GM23338 (cell line): ENCODE results near the gene PTGFR. TPM values are rescaled to one million over a fixed set of nuclear protein-coding genes. Genes with fewer than 3 reads are reported as not detected.

Experiments
- ATAC-seq: fragments of 200-7000 bp; cut with Tn5 transposase; 3 replicates; pipeline ENCODE4 v1.9.1; 2020
- DNase-seq: peaks from one replicate; pipeline ENCODE4 v3.0.0-alpha.2; 2015; ENCODE audit warnings: low spot score
- H2AFZ ChIP-seq: fragments of 200-600 bp; sonication (generic); 2 replicates; pipeline ENCODE4 v1.8.0; 2016; ENCODE audit warnings: antibody characterized with exemption, mild to moderate bottlenecking, moderate library complexity
- H3F3A ChIP-seq: fragments of 200-600 bp; sonication (generic); replicated peaks from 2 replicates; pipeline ENCODE4 v1.8.0; 2017; ENCODE audit warnings: antibody characterized with exemption, mixed run types, low read depth
- H3K27ac ChIP-seq: fragments of 200-600 bp; sonication (generic); 2 replicates; pipeline ENCODE4 v1.6.1; 2016; ENCODE audit warnings: low read depth
- H3K27me3 ChIP-seq: fragments of 200-600 bp; sonication (generic); 2 replicates; pipeline ENCODE4 v1.8.0; 2016; ENCODE audit warnings: mild to moderate bottlenecking, mixed run types, moderate library complexity; ENCODE audit not compliant: insufficient read depth
- H3K36me3 ChIP-seq: fragments of 200-600 bp; sonication (generic); 2 replicates; pipeline ENCODE4 v1.8.0; 2016; ENCODE audit warnings: mild to moderate bottlenecking; ENCODE audit not compliant: insufficient read depth
- H3K4me1 ChIP-seq: fragments of 200-600 bp; sonication (generic); 2 replicates; pipeline ENCODE4 v1.8.0; 2016; ENCODE audit warnings: mild to moderate bottlenecking, moderate library complexity; ENCODE audit not compliant: insufficient read depth
- H3K4me2 ChIP-seq: fragments of 200-600 bp; sonication (generic); 2 replicates; pipeline ENCODE4 v1.7.1; 2017; ENCODE audit warnings: mixed run types
- H3K4me3 ChIP-seq: fragments of 200-600 bp; sonication (generic); 2 replicates; pipeline ENCODE4 v1.6.1; 2016; ENCODE audit warnings: mixed run types
- H3K79me2 ChIP-seq: fragments of 200-600 bp; sonication (generic); replicated peaks from 2 replicates; pipeline ENCODE4 v1.8.0; 2017; ENCODE audit warnings: mild to moderate bottlenecking; ENCODE audit not compliant: insufficient read depth
- H3K9me2 ChIP-seq: fragments of 200-600 bp; sonication (generic); 2 replicates; pipeline ENCODE4 v1.8.0; 2017; ENCODE audit not compliant: insufficient read depth
- H4K20me1 ChIP-seq: fragments of 200-600 bp; sonication (generic); replicated peaks from 2 replicates; pipeline ENCODE4 v1.8.0; 2017; ENCODE audit warnings: mild to moderate bottlenecking; ENCODE audit not compliant: insufficient read depth
- H3K27ac Mint-ChIP-seq: 2 replicates; pipeline ENCODE4 v1.8.0; 2020; ENCODE audit warnings: inconsistent platforms, mild to moderate bottlenecking, moderate library complexity, mixed read lengths
- H3K27me3 Mint-ChIP-seq: 3 replicates; pipeline ENCODE4 v1.8.0; 2022; ENCODE audit warnings: low read depth, mild to moderate bottlenecking, moderate library complexity, mixed read lengths, inconsistent platforms; ENCODE audit not compliant: insufficient read depth, poor library complexity
- H3K36me3 Mint-ChIP-seq: 3 replicates; pipeline ENCODE4 v1.8.0; 2021; ENCODE audit warnings: low read depth, mild to moderate bottlenecking, inconsistent platforms, moderate library complexity, mixed read lengths
- H3K4me1 Mint-ChIP-seq: 3 replicates; pipeline ENCODE4 v1.8.0; 2020; ENCODE audit warnings: mild to moderate bottlenecking, inconsistent platforms, mixed read lengths
- H3K4me3 Mint-ChIP-seq: 3 replicates; pipeline ENCODE4 v1.8.0; 2021; ENCODE audit warnings: moderate library complexity, mild to moderate bottlenecking, inconsistent platforms, mixed read lengths
- H3K9me3 Mint-ChIP-seq: 3 replicates; pipeline ENCODE4 v1.8.0; 2020; ENCODE audit warnings: moderate library complexity, mild to moderate bottlenecking, inconsistent platforms, mixed read lengths
- CREB1 ChIP-seq: fragments of 250-450 bp; sonication (Bioruptor Pico); IDR thresholded peaks from 2 replicates; pipeline ENCODE4 v1.5.0; 2020; ENCODE audit warnings: low read depth, mild to moderate bottlenecking, moderate library complexity
- ETS1 ChIP-seq: IDR thresholded peaks from 2 replicates; pipeline ENCODE4 v1.6.1; 2016; ENCODE audit warnings: antibody characterized with exemption
- EZH2 ChIP-seq: fragments of 200-600 bp; sonication (generic); IDR thresholded peaks from one replicate; pipeline ENCODE4 v1.8.0; 2017; ENCODE audit warnings: antibody characterized with exemption, mild to moderate bottlenecking, low read depth; ENCODE audit not compliant: unreplicated experiment
- EZH2phosphoT487 ChIP-seq: fragments of 200-600 bp; sonication (generic); IDR thresholded peaks from one replicate; pipeline ENCODE4 v1.8.1; 2018; ENCODE audit warnings: antibody characterized with exemption; ENCODE audit not compliant: unreplicated experiment
- JUNB ChIP-seq: IDR thresholded peaks from one replicate; pipeline ENCODE4 v1.6.1; 2016; ENCODE audit warnings: antibody characterized with exemption; ENCODE audit not compliant: unreplicated experiment
- NANOG ChIP-seq: IDR thresholded peaks from 2 replicates; pipeline ENCODE4 v1.6.1; 2016; ENCODE audit warnings: antibody characterized with exemption, borderline replicate concordance
- POLR2AphosphoS5 ChIP-seq: IDR thresholded peaks from 2 replicates; pipeline ENCODE4 v1.6.1; 2016; ENCODE audit warnings: antibody characterized with exemption, low read depth
- REST ChIP-seq: IDR thresholded peaks from one replicate; pipeline ENCODE4 v1.6.1; 2018; ENCODE audit warnings: antibody characterized with exemption; ENCODE audit not compliant: unreplicated experiment
- STAT1 ChIP-seq: IDR thresholded peaks from one replicate; pipeline ENCODE4 v1.6.1; 2016; ENCODE audit warnings: antibody characterized with exemption; ENCODE audit not compliant: unreplicated experiment
- ZNF114 ChIP-seq: fragments of 250-450 bp; sonication (Bioruptor Pico); IDR thresholded peaks from 2 replicates; pipeline ENCODE4 v1.5.0; 2020; ENCODE audit warnings: mild to moderate bottlenecking, moderate library complexity
- ZNF331 ChIP-seq: fragments of 250-450 bp; sonication (Bioruptor Pico); IDR thresholded peaks from 2 replicates; pipeline ENCODE4 v1.5.0; 2020; ENCODE audit warnings: low read depth, mild to moderate bottlenecking, moderate library complexity
- polyA plus RNA-seq: library from polyadenylated mRNA; unstranded; fragments of >200 nt; fragmentation: Nextera tagmentation; extraction: Ambion mirVana; gene quantifications from 2 replicates; pipeline ENCODE4 v1.2.1, GENCODE V29; 2016
- total RNA-seq: library from RNA; depleted of rRNA; stranded (reverse); fragments of >200 nt; shearing (Covaris generic); gene quantifications from 2 replicates; pipeline ENCODE4 v1.2.3, GENCODE V29; 2014
- TF ChIP-seq, protein P1 (sequence below): fragments of 250-450 bp; sonication (Bioruptor Pico); IDR thresholded peaks from 2 replicates; pipeline ENCODE4 v1.5.0; 2020; ENCODE audit warnings: mild to moderate bottlenecking, moderate library complexity
- TF ChIP-seq, protein P2 (sequence below), 2 experiments: fragments of 200-600 bp in 1 of 2; sonication (generic) in 1 of 2; conservative IDR thresholded peaks; 2 replicates each; pipeline versions ENCODE4 v1.5.1 to v1.6.1; 2016 to 2017; ENCODE audit warnings: antibody characterized with exemption in 2 of 2, low read depth in 2 of 2, mild to moderate bottlenecking in 2 of 2, moderate library complexity in 1 of 2

The PTGFR gene
- total and polyA plus RNA-seq, 2 experiments from 2014 or later, result 0.24 TPM; not detected in 1

DNA sequence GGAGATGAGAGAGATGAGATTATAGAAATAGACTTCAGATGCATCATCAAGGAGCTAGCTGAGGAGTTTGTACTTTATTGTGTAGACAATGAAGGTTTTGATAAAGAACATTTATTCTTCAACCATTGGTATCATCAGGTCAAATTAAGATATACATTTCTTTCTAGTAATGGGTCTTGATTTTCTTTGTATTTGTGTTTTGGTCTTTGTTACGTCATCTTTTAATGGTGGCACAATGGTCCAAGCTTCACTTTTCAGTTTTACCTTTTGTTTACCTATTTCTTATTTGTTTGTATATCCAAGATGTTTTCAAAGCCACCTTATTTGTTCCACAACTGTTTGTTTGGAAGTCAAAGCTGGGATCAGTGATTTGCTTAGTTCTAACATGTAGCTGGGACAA is 44.5 kb downstream of the PTGFR start:
- no peak overlapping the region for H3K4me3 Mint-ChIP-seq
- no peaks in the 10 kb centered on the region for H3K27me3 Mint-ChIP-seq
- Histone ChIP-seq H3K36me3 (no peaks in the 10 kb centered on the region), H3K79me2 (no peaks in the 10 kb centered on the region), H3K4me1 (no peaks in the 10 kb centered on the region), H3F3A (no peaks in the 10 kb centered on the region), H4K20me1 (no peaks in the 10 kb centered on the region), H3K27me3 (no peaks in the 10 kb centered on the region), H3K4me3 (no peak overlapping the region), H2AFZ (no peak overlapping the region), H3K9me2 (no peaks in the 10 kb centered on the region), H3K27ac (no peak overlapping the region), H3K4me2 (no peak overlapping the region)
- no peaks in the 10 kb centered on the region for H3K36me3 Mint-ChIP-seq
- ATAC-seq, result no peak
- TF ChIP-seq, protein P1, sequence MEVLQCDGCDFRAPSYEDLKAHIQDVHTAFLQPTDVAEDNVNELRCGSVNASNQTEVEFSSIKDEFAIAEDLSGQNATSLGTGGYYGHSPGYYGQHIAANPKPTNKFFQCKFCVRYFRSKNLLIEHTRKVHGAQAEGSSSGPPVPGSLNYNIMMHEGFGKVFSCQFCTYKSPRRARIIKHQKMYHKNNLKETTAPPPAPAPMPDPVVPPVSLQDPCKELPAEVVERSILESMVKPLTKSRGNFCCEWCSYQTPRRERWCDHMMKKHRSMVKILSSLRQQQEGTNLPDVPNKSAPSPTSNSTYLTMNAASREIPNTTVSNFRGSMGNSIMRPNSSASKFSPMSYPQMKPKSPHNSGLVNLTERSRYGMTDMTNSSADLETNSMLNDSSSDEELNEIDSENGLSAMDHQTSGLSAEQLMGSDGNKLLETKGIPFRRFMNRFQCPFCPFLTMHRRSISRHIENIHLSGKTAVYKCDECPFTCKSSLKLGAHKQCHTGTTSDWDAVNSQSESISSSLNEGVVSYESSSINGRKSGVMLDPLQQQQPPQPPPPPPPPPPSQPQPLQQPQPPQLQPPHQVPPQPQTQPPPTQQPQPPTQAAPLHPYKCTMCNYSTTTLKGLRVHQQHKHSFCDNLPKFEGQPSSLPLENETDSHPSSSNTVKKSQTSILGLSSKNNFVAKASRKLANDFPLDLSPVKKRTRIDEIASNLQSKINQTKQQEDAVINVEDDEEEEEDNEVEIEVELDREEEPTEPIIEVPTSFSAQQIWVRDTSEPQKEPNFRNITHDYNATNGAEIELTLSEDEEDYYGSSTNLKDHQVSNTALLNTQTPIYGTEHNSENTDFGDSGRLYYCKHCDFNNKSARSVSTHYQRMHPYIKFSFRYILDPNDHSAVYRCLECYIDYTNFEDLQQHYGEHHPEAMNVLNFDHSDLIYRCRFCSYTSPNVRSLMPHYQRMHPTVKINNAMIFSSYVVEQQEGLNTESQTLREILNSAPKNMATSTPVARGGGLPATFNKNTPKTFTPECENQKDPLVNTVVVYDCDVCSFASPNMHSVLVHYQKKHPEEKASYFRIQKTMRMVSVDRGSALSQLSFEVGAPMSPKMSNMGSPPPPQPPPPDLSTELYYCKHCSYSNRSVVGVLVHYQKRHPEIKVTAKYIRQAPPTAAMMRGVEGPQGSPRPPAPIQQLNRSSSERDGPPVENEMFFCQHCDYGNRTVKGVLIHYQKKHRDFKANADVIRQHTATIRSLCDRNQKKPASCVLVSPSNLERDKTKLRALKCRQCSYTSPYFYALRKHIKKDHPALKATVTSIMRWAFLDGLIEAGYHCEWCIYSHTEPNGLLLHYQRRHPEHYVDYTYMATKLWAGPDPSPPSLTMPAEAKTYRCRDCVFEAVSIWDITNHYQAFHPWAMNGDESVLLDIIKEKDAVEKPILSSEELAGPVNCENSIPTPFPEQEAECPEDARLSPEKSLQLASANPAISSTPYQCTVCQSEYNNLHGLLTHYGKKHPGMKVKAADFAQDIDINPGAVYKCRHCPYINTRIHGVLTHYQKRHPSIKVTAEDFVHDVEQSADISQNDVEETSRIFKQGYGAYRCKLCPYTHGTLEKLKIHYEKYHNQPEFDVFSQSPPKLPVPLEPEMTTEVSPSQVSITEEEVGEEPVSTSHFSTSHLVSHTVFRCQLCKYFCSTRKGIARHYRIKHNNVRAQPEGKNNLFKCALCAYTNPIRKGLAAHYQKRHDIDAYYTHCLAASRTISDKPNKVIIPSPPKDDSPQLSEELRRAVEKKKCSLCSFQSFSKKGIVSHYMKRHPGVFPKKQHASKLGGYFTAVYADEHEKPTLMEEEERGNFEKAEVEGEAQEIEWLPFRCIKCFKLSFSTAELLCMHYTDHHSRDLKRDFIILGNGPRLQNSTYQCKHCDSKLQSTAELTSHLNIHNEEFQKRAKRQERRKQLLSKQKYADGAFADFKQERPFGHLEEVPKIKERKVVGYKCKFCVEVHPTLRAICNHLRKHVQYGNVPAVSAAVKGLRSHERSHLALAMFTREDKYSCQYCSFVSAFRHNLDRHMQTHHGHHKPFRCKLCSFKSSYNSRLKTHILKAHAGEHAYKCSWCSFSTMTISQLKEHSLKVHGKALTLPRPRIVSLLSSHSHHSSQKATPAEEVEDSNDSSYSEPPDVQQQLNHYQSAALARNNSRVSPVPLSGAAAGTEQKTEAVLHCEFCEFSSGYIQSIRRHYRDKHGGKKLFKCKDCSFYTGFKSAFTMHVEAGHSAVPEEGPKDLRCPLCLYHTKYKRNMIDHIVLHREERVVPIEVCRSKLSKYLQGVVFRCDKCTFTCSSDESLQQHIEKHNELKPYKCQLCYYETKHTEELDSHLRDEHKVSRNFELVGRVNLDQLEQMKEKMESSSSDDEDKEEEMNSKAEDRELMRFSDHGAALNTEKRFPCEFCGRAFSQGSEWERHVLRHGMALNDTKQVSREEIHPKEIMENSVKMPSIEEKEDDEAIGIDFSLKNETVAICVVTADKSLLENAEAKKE, result no peak
- TF ChIP-seq JUNB (no peak), ZNF331 (CRISPR knock-in tag) (no peak), NANOG (no peak), REST (no peak), CREB1 (no peak), STAT1 (no peak), POLR2AphosphoS5 (no peak), ZNF114 (CRISPR knock-in tag) (no peak), EZH2phosphoT487 (no peak), ETS1 (no peak), EZH2 (no peak)
- TF ChIP-seq, protein P2, sequence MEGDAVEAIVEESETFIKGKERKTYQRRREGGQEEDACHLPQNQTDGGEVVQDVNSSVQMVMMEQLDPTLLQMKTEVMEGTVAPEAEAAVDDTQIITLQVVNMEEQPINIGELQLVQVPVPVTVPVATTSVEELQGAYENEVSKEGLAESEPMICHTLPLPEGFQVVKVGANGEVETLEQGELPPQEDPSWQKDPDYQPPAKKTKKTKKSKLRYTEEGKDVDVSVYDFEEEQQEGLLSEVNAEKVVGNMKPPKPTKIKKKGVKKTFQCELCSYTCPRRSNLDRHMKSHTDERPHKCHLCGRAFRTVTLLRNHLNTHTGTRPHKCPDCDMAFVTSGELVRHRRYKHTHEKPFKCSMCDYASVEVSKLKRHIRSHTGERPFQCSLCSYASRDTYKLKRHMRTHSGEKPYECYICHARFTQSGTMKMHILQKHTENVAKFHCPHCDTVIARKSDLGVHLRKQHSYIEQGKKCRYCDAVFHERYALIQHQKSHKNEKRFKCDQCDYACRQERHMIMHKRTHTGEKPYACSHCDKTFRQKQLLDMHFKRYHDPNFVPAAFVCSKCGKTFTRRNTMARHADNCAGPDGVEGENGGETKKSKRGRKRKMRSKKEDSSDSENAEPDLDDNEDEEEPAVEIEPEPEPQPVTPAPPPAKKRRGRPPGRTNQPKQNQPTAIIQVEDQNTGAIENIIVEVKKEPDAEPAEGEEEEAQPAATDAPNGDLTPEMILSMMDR (conservative IDR thresholded peaks at IDR 0.05; ENCODE audit: low read depth in 2 of 2), result no peak
- H3K27ac Mint-ChIP-seq, result no peak overlapping the region
- H3K9me3 Mint-ChIP-seq, result no peaks in the 10 kb centered on the region
- no peaks in the 10 kb centered on the region for H3K4me1 Mint-ChIP-seq
- no peak for DNase-seq
